ENCODE data around the gene MX2.
"Not testable (repeated sequence)": the region's sequence is repeated elsewhere in the genome, so short reads cannot be mapped to it uniquely, and the experiment has no call there.

MX2 gene

GRCh38 chr21:41342035-41342434 is 19.8 kb upstream of the MX2 start:
- DNase-seq, result no peak

GRCh38 chr21:41344146-41344545 is 17.7 kb upstream of the MX2 start:
- no peak for DNase-seq

- no peak for DNase-seq
These were observed 16.5 kb upstream of the MX2 start for GRCh38 chr21:41345356-41345755.

GRCh38 chr21:41345934-41346685 is 15.7 kb upstream of the MX2 start:
- no peak for DNase-seq

- DNase-seq, result no peak
These were observed 15.1 kb upstream of the MX2 start for GRCh38 chr21:41346758-41347157.

GRCh38 chr21:41348434-41348833 is 13.4 kb upstream of the MX2 start:
- no peak for DNase-seq

DNA sequence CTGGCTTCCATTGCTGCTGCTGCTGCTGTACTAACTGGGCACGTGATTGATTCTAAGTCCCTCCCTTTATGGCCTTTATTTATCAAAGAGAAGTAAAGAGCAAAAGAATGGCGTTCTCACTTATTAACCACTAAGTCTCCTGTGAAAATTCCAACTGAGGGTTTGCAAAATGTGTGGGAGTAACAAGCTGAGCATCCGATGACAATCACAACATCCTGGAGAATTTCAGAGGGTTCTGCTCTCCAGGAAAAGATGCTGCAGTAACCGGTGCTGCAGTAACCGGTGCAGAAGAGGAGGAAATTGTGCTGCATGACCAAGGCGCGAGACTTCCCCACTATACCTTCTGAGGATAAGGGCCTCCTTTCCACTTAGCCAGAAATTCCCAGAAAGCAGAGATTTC is 12.7 kb upstream of the MX2 start:
- DNase-seq, result no peak

DNA sequence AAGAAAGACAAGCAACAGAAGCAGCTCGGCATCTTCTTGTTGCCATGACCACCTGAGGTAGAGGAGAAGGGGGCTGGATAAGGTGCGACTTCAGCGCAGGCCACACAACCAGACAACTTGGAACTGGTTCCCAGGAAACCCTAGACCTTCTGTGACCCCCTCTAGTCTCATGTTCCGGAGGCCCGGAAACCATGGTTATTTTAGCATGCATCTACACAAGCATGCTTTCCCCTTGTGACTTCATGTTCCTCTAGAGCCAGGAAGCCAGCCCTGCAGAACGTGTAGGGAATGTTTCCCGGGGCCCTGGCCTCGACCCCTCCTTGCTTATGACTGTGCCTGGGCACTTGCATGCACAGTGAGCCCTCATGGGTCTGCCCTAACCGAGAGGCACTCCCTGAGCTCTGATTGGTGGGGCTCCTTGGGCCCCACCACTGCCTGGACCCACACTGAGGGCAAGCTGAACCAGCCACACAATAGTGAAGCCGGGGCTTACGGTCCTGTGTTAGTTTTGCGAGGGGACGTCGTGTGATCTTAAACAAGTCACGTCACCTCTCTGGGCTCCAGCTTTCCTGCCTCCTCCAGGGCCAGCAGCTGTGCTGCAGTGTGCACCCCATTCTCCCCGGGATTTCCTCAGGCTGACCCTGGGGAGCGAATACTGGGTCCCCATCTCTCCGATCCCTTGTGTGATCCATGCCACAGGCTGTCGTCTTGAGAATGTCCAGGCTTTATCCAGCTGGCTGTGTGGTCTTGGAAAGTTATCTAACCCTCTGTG is 12.0 kb upstream of the MX2 start:
- DNase-seq, result no peak

- DNase-seq, result no peak
These were observed 11.2 kb upstream of the MX2 start for GRCh38 chr21:41350436-41351155.

GRCh38 chr21:41357546-41357945 is 4.3 kb upstream of the MX2 start:
- DNase-seq, result no peak

DNA sequence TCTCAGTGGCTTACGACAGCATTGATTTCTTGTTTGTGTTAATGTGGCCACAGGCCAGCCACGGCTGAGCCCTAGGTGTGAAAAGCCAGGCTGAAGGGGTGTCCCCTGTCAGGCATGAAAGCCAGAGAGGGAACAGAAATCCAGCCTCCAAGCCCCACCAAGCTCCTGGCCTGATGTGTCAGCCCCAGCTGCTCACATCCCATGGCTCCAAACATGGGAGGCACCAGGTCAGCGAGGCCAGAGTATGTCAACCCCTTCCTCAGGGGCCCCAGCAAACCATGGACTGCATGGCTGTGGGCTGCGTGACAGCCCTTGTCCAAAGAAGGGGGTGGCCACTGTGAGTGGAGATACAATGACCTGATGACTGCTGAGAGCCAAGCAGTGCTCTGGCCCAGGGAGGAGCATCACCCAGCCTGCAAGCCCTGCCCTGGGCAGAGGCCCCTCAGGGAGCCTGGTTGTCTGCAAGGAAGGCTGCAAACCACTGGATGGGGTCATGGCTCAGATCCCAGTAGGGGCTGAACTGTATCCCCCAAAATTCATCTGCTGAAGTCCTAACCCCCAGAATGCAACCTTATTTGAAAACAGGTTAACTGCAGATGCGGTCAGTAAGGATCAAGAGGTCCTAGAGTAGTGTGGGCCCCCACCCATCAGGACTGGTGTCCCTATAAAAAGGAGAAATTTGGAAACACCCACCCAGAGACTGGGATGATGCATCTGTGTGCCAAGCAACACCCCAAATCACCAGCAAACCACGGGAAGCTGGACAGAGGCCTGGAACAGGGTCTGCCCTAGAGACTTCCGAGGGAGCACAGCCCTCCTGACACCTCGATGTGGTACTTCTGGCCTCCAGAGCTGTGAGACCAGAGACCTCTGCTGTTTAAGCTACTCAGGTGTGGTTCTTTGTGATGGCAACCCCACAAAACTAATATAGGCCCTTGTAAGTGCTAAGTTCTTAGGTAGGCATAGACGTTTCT is 3.3 kb upstream of the MX2 start:
- DNase-seq, result no peak

DNA sequence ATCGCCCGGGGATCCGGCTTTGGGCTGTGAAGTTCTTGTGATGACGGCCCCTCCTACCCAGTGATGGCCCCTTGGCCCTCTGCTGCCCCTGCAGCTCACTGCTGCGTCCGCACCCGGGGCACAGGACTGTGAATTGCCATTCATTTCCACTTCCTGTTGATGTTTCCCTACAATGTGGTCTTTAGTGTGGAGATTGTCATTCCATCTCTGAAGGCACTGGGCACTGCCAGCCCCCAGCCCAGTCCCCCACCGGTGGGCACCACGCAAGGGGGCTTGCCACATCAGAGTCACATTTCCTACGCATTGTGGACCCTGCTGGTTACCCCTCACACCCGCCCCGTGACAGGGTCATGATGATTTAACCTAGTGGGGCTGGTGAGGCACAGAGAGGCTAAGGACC is 2.5 kb upstream of the MX2 start:
- DNase-seq, result no peak

DNA sequence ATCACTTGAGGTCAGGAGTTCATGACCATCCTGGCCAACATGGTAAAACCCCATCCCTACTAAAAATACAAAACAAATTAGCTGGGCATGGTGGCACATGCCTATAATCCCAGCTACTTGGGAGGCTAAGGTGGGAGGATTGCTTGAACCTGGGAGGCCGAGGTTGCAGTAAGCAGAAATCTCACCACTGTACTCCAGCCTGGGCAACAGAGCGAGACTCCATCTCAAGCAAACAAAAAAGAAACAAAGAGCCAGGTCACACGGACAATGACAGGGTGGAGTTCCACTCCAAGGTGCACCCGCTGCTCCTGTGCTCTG is 2.1 kb upstream of the MX2 start:
- DNase-seq, result not testable (repeated sequence)

DNA sequence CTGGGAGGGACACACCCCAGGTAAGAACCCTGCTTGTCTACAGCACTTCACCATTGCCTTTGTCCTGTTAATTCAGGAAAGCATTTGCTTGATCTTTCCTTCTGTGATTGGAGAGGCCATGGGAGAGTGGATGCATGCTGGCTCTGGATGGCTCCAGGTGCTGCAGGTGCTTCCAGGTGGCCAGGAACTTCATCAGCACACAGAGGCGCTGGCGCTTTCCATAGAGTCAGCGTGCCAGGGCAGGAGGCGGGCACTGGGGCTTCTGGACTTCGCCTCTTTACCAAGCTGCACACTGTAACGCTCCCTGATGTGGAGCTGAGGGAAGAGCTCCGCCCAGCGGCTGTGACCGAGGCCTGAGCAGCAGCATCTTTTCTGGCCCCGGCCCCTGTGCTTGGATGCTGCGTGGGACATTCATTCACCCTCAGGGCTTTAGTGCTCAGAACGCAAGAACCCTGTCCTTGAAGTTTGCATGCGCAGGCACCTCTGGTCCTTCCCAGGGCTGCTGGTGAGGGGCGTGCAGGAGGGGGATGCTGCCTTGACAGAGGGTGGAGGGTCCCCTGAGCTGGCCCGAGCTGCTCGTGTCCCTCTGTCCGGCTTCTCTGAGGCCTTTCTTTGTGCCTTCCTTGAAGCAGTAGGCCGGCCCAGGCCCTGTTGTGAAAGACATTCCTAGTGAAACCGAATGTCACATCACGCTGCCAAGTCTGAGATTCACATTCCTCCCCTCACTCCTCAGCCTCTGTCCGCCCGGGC is 1.6 kb upstream of the MX2 start:
- DNase-seq, result no peak

- no peak for DNase-seq
These were observed 608 bp upstream of the MX2 start for GRCh38 chr21:41361053-41361785.

DNA sequence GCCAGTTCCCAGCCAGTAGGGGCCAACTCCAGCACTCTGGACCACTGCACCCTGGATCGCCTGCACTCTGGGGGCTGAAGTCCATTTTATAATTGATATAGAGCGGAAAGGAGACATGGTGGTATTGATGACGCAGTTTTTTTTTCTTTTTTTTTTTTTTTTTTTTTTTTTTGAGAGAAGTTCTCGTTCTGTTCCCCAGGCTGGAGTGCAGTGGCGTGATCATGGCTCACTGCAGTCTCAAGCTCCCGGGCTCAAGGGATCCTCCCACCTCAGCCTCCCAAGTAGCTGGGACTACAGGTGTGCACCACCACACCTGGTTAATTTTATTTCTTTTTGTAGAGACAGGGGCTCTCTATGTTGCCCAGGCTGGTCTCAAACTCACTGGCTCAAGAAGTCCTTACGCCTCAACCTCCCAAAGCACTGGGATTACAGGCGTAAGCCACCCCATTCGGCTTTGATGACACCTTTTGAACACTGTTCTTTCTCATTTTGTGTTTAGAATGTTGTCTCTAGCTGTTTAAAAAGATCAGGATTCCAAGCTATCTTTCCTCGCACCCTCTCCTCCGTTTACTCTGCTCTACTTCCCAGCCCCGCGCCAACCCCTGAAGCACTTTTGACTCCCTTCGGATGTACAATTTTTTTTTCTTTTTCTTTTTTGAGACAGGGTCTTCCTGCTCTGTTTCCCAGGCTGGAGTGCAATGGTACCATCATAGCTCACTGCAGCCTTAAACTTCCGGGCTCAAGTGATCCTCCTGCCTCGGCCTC is 960 bp downstream of the MX2 start:
- no peak for DNase-seq

GRCh38 chr21:41363370-41364270 is 1.8 kb downstream of the MX2 start:
- no peak for DNase-seq

- no peak for DNase-seq
These were observed 2.5 kb downstream of the MX2 start for GRCh38 chr21:41364308-41364707.

DNA sequence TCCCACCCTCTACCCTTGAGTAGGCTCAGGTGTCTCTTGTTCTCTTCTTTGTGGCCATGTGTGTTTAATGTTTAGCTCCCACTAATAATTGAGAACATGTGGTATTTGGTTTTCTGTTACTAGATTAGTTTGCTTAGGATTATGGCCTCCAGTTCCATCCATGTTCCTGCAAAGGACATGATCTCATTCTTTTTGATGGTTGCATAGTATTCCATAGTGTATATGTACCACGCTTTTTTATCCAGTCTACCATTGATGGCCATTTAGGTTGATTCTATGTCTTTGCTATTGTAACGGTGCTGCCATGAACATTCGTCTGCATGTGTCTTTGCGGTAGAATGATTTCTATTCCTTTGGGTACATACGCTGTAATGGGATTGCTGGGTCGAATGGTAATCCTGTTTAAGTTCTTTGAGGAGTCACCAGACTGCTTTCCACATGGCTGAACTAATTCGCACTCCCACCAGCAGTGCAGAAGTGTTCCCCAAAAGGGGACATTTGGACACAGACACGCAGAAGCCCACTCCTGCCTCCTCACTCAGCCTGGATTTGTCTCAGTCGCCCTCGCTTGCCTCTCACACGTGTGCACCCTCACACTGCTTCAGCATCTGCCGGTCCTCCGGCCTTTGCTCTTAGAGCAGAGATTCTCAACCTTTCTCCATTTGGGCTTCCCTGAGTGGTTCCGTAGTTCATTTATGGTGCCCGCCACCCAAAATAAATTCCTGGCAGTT is 3.7 kb downstream of the MX2 start:
- no peak for DNase-seq
